Caco-2 (cell line): ENCODE data around the gene CLEC16A. TPM values are rescaled to one million over a fixed set of nuclear protein-coding genes. Genes with fewer than 3 reads are reported as not detected.

Experiments
- BruUV-seq: library from RNA; stranded (reverse); fragments of 400-500 nt; replicated peaks from 2 replicates; lab custom pipeline; 2021; lab: Mats Ljungman, UMichigan
- CTCF ChIA-PET: fragments of 300-600 bp; sonication (Branson Sonifier 250); formaldehyde crosslinking; loops from one replicate; lab custom pipeline; 2022; ENCODE audit warnings: antibody characterized with exemption; lab: Charles Lee
- POLR2A ChIA-PET: fragments of 300-600 bp; sonication (Branson Sonifier 250); formaldehyde crosslinking; loops from one replicate; lab custom pipeline; 2022; ENCODE audit warnings: antibody characterized with exemption; lab: Charles Lee
- DNase-seq, 2 experiments: peaks; one replicate each; pipeline versions ENCODE4 v3.0.0 to v3.0.0-alpha.2; 2020 to 2022
- H3K27me3 ChIP-seq: replicated peaks from 2 replicates; pipeline ENCODE4 v1.6.0; 2011; ENCODE audit warnings: low read length; ENCODE audit not compliant: control insufficient read depth, insufficient read depth
- H3K36me3 ChIP-seq: 2 replicates; pipeline ENCODE4 v1.5.1; 2011; ENCODE audit warnings: low read length; ENCODE audit not compliant: control insufficient read depth, insufficient read depth
- H3K4me1 ChIP-seq: fragments of 250-450 bp; sonication (Bioruptor Pico); 2 replicates; pipeline ENCODE4 v1.5.1; 2020; ENCODE audit warnings: mild to moderate bottlenecking
- H3K4me3 ChIP-seq: 2 replicates; pipeline ENCODE4 v1.5.1; 2011; ENCODE audit warnings: low read depth, mild to moderate bottlenecking, control low read depth, low read length
- H3K9me3 ChIP-seq: fragments of 250-450 bp; sonication (Bioruptor Pico); 2 replicates; pipeline ENCODE4 v1.5.1; 2020; ENCODE audit warnings: mild to moderate bottlenecking, moderate library complexity
- H3K27ac Mint-ChIP-seq: one replicate; pipeline ENCODE4 v1.8.0; 2022; ENCODE audit warnings: mixed read lengths; ENCODE audit not compliant: unreplicated experiment
- H3K27me3 Mint-ChIP-seq: one replicate; pipeline ENCODE4 v1.8.0; 2022; ENCODE audit warnings: mixed read lengths; ENCODE audit not compliant: insufficient read depth, unreplicated experiment
- H3K36me3 Mint-ChIP-seq: one replicate; pipeline ENCODE4 v1.8.0; 2022; ENCODE audit warnings: mild to moderate bottlenecking, mixed read lengths; ENCODE audit not compliant: insufficient read depth, unreplicated experiment
- H3K4me1 Mint-ChIP-seq: one replicate; pipeline ENCODE4 v1.8.0; 2022; ENCODE audit warnings: low read depth, mixed read lengths; ENCODE audit not compliant: unreplicated experiment
- H3K4me3 Mint-ChIP-seq: one replicate; pipeline ENCODE4 v1.8.0; 2022; ENCODE audit warnings: mild to moderate bottlenecking, moderate library complexity, mixed read lengths; ENCODE audit not compliant: unreplicated experiment
- H3K9me3 Mint-ChIP-seq: one replicate; pipeline ENCODE4 v1.8.0; 2022; ENCODE audit warnings: mixed read lengths; ENCODE audit not compliant: unreplicated experiment
- CTCF ChIP-seq, 2 experiments: fragments of 200-600 bp in 1 of 2; IDR thresholded peaks; 1 replicate in 1 of 2; 2 replicates in 1 of 2; pipeline versions ENCODE4 v1.5.1 to v1.8.0; 2011 to 2022; ENCODE audit warnings: antibody characterized with exemption in 1 of 2, control low read depth in 1 of 2, inconsistent platforms in 1 of 2, low read depth in 1 of 2, low read length in 1 of 2, mild to moderate bottlenecking in 1 of 2, moderate library complexity in 1 of 2; ENCODE audit not compliant: insufficient read depth in 1 of 2, severe bottlenecking in 1 of 2, unreplicated experiment in 1 of 2
- intact Hi-C: fragments of 100-400 bp; cut with micrococcal nuclease; formaldehyde crosslinking; loops from one replicate; pipeline ENCODE4 v1.10.0; 2022; ENCODE audit not compliant: unreplicated experiment
- total RNA-seq: library from RNA; stranded (reverse); gene quantifications from 2 replicates; pipeline ENCODE4 v1.2.3, GENCODE V29; 2022

The CLEC16A gene
- total RNA-seq, 1 experiment from 2014 or later = 27.0 TPM

- Histone ChIP-seq H3K9me3 (no peaks in the 10 kb centered on the region), H3K36me3 (no peaks in the 10 kb centered on the region), H3K4me1 (peaks cover 18% of the 10 kb centered on the region), H3K4me3 (no peak overlapping the region), H3K27me3 (no peaks in the 10 kb centered on the region)
- intact Hi-C loops = no loop called here
- BruUV-seq = no TSS peak
- Mint-ChIP-seq H3K9me3 (no peaks in the 10 kb centered on the region), H3K4me1 (peaks cover 24% of the 10 kb centered on the region), H3K36me3 (peaks cover 9% of the 10 kb centered on the region), H3K27me3 (no peaks in the 10 kb centered on the region), H3K4me3 (no peak overlapping the region), H3K27ac (peak overlapping the region; percentile 73)
- CTCF ChIA-PET = no interaction called here
- no peak for TF ChIP-seq CTCF (IDR thresholded peaks at IDR 0.05; ENCODE audit: insufficient read depth in 1 of 2, low read depth in 1 of 2, low read length in 1 of 2, severe bottlenecking in 1 of 2, unreplicated experiment in 1 of 2)
- DNase-seq = no peak
- POLR2A ChIA-PET = no interaction called here
These were observed 135.4 kb downstream of the CLEC16A start for GRCh38 chr16:11079652-11080187.

GRCh38 chr16:11080327-11080967 lies 136.1 kb downstream of the CLEC16A start:
- Histone ChIP-seq H3K4me3 (no peak overlapping the region), H3K36me3 (no peaks in the 10 kb centered on the region), H3K27me3 (no peaks in the 10 kb centered on the region), H3K9me3 (no peaks in the 10 kb centered on the region), H3K4me1 (peaks cover 18% of the 10 kb centered on the region)
- no peak overlapping the region for H3K4me3 Mint-ChIP-seq
- H3K36me3 Mint-ChIP-seq = peaks cover 9% of the 10 kb centered on the region
- DNase-seq = no peak
- no peak overlapping the region for H3K27ac Mint-ChIP-seq
- no TSS peak for BruUV-seq
- ChIA-PET CTCF (no interaction called here), POLR2A (no interaction called here)
- intact Hi-C loops = no loop called here
- no peaks in the 10 kb centered on the region for H3K9me3 Mint-ChIP-seq
- H3K4me1 Mint-ChIP-seq = peaks cover 24% of the 10 kb centered on the region
- H3K27me3 Mint-ChIP-seq = no peaks in the 10 kb centered on the region
- TF ChIP-seq CTCF (IDR thresholded peaks at IDR 0.05; ENCODE audit: insufficient read depth in 1 of 2, low read depth in 1 of 2, low read length in 1 of 2, severe bottlenecking in 1 of 2, unreplicated experiment in 1 of 2) = no peak

- BruUV-seq = no TSS peak
- no peak overlapping the region for H3K4me3 Mint-ChIP-seq
- H3K27ac Mint-ChIP-seq = peak overlapping the region; percentile 32
- intact Hi-C loops = no loop called here
- H3K36me3 Mint-ChIP-seq = peaks cover 9% of the 10 kb centered on the region
- Histone ChIP-seq H3K4me3 (no peak overlapping the region), H3K4me1 (peaks cover 18% of the 10 kb centered on the region), H3K27me3 (no peaks in the 10 kb centered on the region), H3K9me3 (no peaks in the 10 kb centered on the region), H3K36me3 (no peaks in the 10 kb centered on the region)
- H3K27me3 Mint-ChIP-seq = no peaks in the 10 kb centered on the region
- DNase-seq = no peak
- H3K4me1 Mint-ChIP-seq = peaks cover 24% of the 10 kb centered on the region
- CTCF ChIA-PET = no interaction called here
- no peak for TF ChIP-seq CTCF (IDR thresholded peaks at IDR 0.05; ENCODE audit: insufficient read depth in 1 of 2, low read depth in 1 of 2, low read length in 1 of 2, severe bottlenecking in 1 of 2, unreplicated experiment in 1 of 2)
- POLR2A ChIA-PET = no interaction called here
- H3K9me3 Mint-ChIP-seq = no peaks in the 10 kb centered on the region
These were observed 136.8 kb downstream of the CLEC16A start for GRCh38 chr16:11080999-11081630.
